Nucleus accumbens (tissue), 56 donors: ENCODE results near the gene ASCC3.

Experiments used
- DNase-seq, 56 donors: peaks; one replicate each; lab custom pipeline; 2025; lab: John Stamatoyannopoulos, UW

The ASCC3 gene

DNA sequence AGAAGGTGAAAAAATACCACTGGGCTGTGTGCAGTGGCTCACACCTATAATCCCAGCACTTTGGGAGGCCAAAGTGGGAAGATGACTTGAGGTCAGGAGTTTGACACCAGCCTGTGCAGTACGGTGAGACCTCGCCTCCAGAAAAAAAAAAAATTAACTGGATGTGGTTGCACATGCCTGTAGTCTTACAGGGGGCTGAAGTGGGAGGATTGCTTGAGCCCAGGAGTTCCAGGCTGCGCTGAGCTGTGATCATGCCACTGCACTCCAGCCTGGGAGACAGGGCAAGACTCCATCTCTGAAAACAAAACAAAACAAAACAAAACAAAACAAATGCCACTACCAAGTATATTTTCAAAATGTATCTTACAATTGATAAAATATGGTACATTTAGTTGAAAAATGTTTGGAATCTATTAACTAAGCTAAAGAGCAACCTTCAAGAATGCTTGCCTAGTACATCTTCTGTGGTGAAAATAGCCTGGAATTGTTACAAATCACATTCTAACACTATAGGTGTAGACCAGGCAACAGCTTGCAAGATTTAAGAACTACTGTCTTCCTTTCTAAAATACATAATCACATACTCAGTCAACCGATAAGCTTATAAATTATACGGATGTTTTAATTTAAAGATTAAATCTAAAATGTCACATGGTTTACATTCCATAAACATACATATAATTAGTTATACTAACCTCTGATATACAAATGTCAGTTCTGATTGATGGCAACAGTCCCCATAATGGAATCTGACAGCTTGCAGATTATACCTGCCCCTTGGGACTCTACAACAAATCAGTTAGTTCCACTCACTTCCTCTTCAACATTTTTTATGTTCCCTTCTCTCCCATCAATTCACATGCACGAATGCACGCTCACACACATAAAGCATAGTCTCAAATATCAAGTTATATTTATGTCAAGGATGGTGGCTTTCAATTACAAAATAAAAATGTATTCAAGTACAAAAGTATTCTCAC is 150.8 kb downstream of the ASCC3 start:
- no peak for DNase-seq

DNA sequence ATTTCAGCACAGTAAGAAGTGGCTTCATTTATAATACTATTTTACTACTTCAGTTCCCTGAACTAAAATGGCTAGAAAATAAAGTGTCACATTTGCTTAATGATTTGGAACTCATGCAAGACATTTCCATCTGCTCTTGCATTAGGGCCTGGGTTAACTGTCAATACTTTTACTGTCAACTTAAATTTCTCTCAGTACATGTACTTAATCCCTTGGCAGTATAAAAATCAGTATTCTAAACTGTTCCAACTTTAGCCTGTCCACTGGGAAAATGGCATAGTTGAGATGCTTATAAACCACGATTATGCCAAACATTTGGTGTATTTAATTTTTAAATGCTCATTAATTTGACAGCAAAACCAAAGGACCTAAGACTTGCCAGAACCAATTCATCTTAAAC is 154.5 kb downstream of the ASCC3 start:
- no peak for DNase-seq

DNA sequence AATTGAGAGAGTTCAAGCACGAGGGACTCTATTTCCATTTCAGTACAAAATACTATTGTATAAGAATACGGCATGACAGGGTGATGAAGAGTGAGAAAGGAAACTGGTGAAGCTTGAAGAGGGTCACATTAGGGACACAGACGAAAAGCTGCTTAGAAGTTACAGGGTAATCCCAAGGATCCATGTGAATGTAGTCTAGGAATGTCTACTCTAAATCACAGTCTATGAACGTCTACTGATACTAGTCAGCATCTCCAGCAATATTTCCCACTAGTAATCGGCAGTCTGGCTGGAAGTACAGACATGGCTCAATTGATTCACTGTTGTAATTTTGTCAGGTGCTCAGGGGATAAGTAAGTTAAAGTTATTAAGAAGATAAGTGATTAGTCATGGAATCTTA is 156.4 kb downstream of the ASCC3 start:
- DNase-seq: no peak

DNA sequence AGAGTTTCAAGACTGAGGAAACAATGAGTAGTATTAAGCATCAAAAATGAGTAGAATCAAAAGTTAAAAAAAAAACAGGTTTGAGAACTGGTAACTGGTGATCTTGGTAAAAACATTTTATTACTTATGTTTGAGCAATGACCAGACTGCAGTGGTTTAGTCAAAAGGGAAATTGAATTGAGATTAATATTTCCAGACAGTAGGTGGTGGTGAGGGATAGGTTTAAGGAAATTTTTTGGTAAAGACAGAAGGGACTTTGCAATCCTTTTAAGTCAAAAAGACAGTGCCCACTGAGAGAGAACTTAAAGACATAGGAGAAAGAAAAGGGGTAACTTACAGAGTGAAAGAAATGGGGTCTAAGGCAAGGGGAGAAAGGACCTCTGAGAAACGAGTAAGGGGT is 156.9 kb downstream of the ASCC3 start:
- no peak for DNase-seq

DNA sequence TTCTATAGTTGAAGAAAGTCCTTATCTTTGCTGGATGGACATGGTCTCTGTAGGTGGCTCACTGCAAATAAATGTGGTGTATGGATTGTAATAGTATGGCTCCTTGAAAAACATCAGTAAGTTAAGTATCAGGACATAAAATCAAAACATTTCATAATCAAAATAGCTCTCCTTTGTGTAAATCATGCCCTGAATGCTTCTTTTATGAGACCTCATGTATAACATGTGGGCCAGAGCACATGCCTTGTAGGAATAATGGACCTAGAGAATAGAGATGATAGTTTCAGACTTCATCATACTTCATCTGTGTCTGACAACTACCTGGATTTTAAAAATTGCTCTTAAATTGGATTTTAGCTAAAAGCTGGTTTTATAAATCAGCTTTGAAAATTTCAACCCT is 159.9 kb downstream of the ASCC3 start:
- no peak for DNase-seq

DNA sequence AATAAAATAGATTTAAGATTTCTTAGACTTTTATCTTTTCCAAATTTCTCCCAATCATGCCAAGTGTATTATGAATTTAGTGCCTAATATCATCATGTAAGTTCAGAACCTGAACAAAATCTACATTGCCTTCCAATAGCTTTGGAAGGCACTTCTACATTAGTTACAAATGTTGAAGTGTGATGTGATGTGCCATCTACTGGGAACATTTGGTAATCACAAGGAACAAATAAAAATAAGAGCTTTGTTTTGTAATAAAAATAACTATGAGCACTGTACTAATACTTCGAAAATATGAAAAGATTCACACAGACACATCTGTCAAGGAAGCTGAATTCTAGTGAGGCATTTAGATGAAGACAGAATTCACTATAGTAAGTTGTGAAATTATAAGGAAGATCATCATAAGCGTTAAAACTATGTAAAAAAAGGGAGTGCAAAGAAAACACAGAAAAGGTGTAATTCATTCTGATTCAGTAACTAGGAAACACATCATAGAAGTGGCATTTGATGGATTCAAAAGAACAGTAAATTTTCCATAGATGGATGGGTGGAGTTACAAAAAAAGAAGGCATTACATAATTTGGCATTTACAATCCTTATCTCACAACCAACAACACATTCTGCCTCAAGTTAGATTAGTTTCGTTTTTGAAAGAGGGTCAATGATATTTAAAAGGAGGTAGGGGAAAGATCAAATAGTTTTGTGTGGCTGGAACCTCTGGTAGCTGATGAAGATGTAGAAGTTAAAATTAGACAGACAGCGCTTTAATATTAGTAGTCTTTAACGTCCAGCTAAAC is 161.0 kb downstream of the ASCC3 start:
- no peak for DNase-seq

DNA sequence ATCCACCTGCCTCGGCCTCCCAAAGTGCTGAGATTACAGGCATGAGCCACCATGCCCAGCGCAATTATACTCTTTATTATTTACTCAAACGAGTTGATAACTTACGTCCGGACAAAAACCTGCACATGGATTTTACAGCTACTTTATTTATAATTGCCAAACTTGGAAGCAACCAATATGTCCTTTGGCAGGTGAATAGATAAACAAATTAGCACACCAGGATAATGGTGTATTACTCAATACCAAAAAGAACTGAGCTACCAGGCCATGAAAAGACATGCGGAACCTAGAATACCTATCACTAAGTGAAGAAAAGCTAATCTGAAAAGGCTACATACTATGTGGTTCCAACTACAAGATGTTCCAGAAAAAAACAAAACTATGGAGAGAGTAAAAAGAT is 168.1 kb downstream of the ASCC3 start:
- no peak for DNase-seq

DNA sequence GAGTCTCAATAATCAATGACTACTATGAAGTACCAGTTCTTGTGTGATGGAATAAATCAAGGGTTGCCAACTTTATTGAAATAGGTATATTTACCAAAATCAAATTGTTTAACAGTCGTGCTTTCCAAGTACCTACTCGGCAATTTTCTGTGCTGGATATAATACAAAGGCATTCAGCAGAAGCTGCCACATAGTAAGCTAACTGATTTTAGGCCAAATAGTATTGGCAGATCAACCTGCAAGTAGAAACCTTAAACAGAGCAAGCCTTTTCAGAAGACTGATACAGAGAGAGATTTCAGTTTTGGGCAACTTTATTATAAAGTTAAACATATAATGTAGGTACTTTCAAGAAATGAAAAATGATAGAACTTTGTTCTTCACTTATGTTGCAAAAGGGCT is 174.6 kb downstream of the ASCC3 start:
- no peak for DNase-seq

DNA sequence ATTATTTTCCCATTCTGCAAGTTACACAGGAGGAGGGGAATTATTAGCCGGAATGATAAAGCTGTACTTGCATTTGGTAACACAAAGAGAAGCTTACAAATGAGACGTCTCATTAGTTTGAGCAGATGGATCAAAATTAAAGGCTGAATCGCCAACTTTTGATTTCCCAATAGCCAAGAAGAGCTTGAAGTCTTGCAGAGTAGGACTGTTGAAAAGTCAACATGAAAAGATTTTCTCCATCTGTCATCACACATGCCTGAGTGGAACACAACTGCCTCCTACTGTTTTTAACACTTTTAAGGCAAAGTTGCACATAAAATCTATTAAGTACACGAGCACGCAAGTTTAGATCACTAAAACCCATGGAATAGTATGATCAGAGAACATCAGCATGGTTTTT is 176.2 kb downstream of the ASCC3 start:
- no peak for DNase-seq

DNA sequence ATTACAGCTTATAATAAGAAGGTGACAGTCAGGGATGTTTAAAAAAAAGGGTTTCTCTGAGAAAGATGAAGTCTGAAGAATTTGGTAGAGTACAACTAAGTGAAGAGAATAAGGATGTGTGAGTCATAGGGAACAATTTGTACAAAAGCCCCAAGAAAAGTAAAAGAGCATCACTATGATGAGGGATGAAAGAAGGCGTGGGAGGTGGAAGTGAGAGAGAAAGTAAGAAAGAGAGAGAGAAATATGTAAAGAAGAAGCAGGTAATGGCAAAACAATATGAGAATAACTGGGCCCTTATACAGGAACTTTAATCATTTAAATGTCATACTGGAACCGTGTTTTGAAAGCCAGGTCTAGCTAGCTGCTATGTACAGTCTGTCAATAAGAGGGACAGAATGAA is 179.4 kb downstream of the ASCC3 start:
- DNase-seq: no peak

DNA sequence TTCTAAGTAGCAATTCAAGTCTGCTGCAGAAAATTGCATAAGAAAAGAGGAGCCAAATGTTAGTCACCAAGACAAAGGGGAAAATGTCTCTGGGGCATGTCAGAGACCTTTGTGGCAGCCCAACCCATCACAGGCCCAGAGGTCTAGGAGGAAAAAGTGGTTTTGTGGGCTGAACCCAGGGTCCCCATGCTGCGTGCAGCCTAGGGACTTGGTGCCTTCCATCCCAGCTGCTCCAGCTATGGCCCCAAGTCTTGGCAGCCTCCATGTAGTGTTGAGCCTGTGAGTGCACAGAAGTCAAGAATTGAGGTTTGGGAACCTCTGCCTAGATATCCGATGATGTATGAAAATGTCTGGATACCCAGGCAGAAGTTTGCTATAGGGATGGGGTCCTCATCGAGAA is 181.1 kb downstream of the ASCC3 start:
- no peak for DNase-seq

DNA sequence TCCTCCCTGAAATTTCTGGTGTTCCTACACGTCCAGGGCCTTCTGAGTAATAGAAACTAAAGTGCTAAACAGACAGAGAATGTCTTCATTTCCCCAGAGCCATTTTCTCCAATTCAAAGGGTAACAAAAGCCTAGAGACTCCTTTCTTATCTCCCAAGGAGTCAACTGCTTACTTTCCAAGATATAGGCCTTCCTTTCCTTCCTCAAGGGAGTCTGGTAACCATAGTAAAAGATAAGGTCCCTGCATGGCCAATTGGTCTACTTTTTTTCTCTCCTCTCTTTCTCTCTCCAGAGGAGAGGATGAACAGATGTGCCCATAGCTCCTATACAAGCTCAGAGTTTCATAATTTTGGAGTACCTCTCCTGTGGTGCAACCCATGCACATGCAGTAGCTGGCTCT is 185.7 kb downstream of the ASCC3 start:
- DNase-seq: no peak

DNA sequence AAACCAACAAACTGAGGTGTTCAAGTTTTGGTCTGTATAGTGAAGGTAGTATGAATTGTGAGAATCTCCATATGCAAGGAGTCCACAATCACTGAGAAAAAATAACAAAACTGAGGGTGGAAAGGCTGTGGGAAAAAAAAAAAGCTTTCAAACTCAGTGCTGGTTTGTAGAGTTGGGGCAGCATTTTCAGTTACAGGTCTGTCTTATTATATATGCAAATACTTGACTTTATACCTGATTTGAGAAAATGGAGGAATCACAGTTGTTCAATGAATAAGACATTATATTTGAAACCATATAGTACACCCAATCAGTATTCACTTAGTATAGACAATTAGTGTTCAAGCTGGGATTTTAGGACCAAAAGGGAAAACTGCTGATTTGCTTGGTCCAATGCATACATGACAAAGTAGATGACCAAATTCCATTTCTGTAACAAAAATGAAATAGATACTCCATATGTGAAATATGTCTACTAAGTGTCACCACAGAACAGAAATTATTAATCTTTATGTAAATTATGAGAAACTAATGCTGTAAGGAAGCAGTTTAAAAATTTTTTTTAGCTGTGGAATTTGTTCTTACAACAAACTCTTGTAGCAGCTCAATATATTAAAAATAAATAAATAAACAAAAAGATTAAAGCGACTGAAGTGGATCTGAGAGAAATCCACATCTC is 187.7 kb downstream of the ASCC3 start:
- no peak for DNase-seq

DNA sequence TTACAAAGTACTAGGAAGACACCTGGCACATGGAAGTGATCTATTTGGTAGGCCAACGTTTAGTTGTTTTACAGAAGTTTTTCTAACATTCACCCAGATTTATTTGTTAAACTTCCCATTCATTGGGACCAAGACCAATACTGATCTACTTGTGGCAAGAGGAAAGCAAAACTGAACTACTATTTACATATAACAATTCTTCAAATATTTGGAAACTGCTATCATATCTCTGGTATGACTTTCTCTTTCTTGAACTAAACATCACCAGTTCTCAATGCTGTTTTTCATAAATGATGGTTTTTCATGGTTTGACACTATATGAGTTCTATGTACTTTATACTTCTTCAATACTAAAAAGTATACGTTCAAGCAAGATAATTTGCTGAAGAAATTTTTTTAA is 189.2 kb downstream of the ASCC3 start:
- no peak for DNase-seq

DNA sequence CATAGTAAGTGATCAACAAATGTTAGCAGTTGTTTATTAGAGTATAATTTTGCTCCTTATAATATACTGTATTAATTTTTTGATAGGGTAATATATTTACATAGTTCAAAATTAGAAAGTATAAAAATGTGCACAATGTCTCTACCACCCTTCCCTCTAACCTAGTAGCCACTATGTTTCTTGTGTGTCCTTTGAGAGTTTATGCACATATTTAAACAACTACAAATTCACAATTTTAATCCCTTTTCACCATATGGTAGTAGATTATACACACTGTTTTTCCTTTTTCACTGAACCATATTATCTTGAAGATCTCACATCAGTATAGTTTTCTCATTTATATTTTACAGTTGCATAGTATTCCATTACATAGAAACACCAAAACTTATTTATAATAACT is 194.9 kb downstream of the ASCC3 start:
- no peak for DNase-seq

DNA sequence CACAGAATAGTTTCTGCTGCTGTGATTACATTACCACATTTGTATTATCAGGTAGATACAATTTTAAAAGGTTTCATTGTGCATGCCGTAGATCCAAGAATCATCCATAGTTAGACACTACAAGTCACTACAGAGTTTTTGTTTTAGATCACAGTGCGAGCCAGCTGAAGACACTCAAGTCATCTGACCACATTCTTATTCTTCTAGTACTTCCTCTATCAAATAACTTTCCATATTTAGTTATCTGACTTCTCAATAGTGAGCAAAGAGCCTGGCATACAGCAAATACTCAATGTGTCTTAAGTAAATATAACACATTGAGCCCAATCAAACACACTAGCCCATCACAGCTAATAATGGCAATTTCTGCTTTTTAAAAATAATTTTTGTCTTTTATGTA is 195.4 kb downstream of the ASCC3 start:
- no peak for DNase-seq

DNA sequence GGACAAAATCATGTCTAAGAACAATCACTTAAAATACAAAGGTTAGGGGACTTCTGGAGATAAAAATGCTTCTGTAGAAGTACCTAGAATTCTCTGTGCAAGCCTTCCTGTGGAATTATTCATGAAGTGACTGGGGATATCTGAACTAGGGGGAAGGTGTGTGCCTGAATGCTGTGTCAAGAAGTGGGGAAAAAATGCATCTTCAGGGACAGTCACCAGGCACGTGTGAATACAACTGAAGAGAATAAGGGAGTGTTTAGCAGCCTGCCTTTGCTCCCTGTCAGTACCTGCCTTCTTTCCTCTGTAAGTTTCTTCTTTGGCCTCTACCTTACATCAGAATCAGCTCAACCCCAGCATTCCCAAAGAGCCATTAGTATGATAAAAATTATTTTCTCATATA is 201.0 kb downstream of the ASCC3 start:
- DNase-seq: no peak

DNA sequence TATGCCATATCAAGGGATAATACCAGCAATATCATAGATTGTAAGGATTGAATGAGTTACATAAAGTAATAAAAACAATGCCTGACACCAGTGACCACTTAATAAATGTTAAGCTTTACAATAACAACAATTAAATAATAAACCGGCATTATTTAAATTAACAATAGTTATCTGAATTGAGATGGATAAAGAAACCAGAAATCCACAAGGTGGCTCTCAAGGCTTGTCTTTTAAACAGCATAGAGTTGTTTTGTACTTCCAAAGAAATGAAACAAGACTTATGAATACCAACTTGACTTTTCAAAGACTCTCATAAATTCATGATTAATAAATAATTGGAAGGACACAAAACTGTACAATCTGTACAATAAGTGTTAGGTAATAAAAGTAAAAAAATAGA is 203.1 kb downstream of the ASCC3 start:
- DNase-seq: no peak

DNA sequence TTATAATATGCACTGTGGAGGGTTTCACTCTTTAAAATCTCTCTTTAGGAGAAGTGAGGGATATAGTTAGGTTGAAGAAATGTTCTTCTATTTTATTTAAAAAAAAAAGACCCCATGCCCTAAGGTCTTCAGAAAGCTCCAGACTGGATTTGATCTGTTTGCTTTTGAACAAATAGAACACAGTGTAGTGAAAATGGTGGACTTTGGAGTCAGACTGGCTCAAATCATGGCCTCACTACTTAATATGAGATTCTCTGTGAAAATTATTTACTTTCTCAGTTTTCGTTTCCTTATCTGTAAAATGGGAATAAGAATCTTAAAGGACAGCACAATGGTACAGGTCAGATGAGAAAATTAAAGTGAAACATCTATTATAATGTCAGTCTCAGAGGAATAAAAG is 203.9 kb downstream of the ASCC3 start:
- no peak for DNase-seq

DNA sequence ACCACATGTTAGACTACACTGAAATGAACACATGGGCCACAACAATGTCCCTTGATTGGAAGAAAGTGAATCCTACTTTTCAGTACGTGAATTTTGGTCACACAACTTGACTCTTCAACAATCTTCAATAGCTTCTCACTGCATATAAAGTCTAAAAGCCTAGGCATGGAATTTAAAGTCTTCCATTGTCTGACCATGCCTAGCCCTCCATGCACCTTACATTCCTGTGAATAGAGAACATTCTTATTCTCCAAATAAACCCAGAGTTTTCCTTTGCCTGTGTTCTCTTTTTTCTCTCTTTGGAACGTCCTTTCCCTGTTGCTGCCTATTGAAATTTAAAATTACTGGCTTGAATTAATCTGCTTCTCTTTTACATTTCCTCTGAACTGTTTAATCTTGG is 207.5 kb downstream of the ASCC3 start:
- DNase-seq: no peak

DNA sequence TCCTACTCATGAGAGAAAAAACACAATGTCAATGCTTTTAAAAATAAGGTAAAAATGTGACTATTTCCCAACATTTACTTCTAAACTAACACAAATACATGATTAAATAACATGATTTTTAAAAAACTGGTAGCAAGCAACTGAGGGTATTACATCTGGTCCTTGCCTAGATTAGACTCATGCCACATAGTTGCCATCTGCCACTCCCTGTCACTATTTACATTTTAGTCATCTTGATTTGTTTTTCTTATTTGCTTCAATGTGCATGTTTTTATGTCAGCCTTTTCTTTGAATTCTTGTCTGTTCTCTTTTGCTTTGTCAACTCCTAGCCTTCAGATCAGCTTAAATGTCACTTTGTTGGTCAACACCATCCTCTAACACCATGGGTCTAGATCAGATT is 209.4 kb downstream of the ASCC3 start:
- DNase-seq: no peak
